HepG2 (cell line): ENCODE results near the gene RHOT2. TPM values are rescaled to one million over a fixed set of nuclear protein-coding genes. Genes with fewer than 3 reads are reported as not detected.

Experiments
- KIAA2018 ChIP-seq: sonication (generic); formaldehyde crosslinking; IDR thresholded peaks from 2 replicates; pipeline ENCODE4 v1.5.0; 2020; ENCODE audit warnings: mild to moderate bottlenecking, missing genetic modification reagents, borderline replicate concordance
- MXI1 ChIP-seq: IDR thresholded peaks from 3 replicates; pipeline ENCODE4 v1.6.1; 2012; ENCODE audit warnings: low read depth, low read length, inconsistent platforms, borderline replicate concordance
- ZNF337 ChIP-seq: sonication (generic); formaldehyde crosslinking; IDR thresholded peaks from 2 replicates; pipeline ENCODE4 v1.5.1; 2020; ENCODE audit warnings: missing genetic modification reagents, low read depth, mild to moderate bottlenecking, borderline replicate concordance
- polyA plus RNA-seq, 8 experiments: library from polyadenylated mRNA; depleted of rRNA in 3 of 8; stranded (reverse) in 7 of 8; unstranded in 1 of 8; fragments of >200 nt; fragmentation: Illumina TruSeq in 4 of 8; extraction: Trizol in 4 of 8; gene quantifications; 2 replicates each; pipeline versions ENCODE4 v1.2.1 to v1.2.3, GENCODE V29; 2011 to 2016; ENCODE audit warnings: low read depth in 4 of 8, missing spikeins in 1 of 8, mixed read lengths in 1 of 8; ENCODE audit not compliant: insufficient read depth in 1 of 8
- total RNA-seq, 5 experiments: library from RNA; depleted of rRNA; stranded (reverse); fragments of >200 nt; fragmentation: Illumina TruSeq; extraction: Trizol; gene quantifications; 2 replicates each; pipeline ENCODE4 v1.2.3, GENCODE V29; 2016; ENCODE audit warnings: low read depth in 1 of 5

The RHOT2 gene
- total and polyA plus RNA-seq, 2 of the 13 experiments (the other 11 are each of a cell fraction or from before 2014, with no cell fraction given), result 63.6 to 76.9 TPM

GRCh38 chr16:619476-620100 is 48.3 kb upstream of the RHOT2 start (continued):
- TF ChIP-seq KIAA2018 (CRISPR knock-in tag), result no peak
- no peak for TF ChIP-seq ZNF337 (CRISPR knock-in tag)
- no peak for TF ChIP-seq MXI1
